ENCODE data around the gene ST8SIA1.

DNA sequence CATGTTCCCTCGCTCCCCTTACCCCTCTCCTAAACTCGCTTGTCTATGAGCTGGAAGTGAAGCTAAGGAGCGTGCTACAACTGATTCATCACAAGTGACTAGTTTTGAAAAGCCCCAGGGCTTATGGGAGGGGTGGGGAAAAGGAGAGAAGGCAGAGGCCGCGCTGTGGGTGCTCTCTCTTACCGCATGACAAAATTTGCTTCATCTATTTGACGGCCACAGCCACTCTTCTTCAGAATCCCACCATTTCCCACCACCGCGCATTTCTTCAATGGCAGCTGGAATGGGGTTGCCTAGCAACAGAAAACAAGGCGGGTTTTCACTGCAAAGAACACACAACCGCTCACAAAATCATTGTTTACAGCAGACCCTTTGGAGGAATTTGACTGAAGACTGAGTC, 79.4 kb downstream of the ST8SIA1 start:
- TF ChIP-seq ZNF274 (IDR thresholded peaks at IDR 0.05; ENCODE audit: low read depth, low read length) (no peak), YY1 (IDR thresholded peaks at IDR 0.05; ENCODE audit: insufficient read depth, insufficient read length) (no peak)
